ENCODE measurements around the gene OASL.

Gene OASL

DNA sequence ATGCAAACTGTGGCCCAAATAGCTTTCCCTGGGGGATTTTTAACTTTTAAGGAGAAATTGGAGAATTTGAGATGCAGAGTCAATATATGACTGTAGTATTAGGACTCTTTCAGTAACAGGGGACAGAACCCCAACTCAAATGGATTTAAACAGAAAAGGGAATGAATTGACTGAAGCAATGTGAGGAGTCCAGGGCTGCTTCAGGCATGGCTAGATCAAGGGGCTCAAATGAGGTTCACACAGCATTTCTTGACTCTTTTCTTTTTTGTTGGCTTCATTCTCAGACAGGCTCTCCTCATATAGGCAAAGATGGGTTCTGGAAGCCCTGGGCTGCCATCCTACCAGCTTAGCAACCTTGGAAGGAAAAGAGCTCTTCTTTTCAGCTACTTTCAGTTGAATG is 47.1 kb downstream of the OASL start:
- DNase-seq (ENCODE audit: low read depth) = no peak

DNA sequence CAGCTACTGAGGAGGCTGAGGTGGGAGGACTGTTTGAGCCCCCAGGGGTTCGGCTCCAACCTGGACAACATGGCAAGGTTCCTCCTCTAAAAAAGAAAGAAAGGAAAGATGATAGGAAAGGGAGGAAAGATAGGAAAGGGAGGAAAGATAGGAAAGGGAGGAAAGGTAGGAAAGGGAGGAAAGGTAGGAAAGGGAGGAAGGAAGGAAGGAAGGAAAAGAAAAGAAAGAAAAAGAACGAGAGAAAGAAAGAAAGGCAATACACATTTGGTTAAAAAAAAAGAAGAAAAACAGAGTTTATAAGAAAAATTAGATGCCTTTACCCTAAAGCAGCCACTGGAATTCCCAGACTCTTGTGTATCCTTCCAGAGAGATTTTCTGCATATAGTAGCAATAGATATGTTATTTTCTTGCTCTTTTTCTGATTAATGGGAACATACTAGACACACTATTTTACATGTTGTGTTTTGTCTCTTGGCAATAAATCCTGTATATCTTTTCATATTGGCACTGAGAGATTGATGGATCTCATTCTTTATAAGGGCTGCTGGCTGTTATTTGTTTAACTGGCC is 48.5 kb downstream of the OASL start:
- DNase-seq (ENCODE audit: low read depth) = no peak

DNA sequence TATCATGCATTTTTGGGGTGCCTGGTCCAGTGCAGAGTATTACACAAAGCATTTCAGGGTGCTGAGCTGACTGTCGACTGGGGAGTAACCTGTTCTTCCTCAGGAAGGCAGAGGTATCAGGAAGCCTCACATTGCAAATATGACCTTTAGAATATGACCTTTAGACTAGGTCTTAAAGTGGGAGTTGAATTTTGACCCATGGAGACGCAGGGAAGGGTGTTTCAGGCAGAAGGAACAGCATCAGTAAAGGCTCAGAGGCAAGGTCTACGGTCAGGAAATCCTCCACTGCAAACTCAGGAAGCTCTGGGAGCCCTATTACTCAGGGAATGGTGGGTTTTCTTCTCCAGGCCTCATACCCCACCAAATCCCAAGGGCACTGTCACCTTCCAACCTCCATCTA is 49.4 kb downstream of the OASL start:
- no peak for DNase-seq (ENCODE audit: low read depth)

DNA sequence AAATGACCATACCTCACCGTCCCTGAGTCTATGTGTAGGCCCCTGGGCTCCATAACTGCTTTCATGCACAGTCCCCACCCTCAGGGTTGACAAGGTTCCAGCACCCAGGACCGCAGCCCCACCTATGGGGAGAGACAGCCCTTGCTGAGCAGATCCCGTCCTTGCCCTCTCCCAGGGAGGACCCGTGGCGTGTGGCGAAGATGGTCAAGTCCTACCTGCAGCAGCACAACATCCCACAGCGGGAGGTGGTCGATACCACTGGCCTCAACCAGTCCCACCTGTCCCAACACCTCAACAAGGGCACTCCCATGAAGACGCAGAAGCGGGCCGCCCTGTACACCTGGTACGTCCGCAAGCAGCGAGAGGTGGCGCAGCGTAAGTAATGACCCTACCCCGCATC is 50.4 kb downstream of the OASL start:
- no peak for DNase-seq (ENCODE audit: low read depth)

DNA sequence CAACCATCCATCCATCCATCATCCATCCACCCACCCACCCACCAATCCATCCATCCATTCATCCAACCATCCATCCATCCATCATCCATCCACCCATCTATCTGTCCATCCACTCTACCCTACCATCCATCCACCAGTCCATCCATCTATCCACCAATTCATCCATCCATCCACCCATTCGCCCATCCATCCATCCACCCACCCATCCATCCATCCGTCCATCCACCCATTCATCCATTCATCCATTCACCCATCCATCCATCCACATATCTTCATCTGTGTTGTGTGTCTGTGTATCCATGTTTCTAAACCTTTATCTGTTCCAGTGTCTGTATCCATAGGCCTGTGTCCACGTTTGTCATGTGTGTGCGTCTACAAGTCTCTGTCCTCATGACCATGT is 50.8 kb downstream of the OASL start:
- DNase-seq (ENCODE audit: low read depth) = no peak

DNA sequence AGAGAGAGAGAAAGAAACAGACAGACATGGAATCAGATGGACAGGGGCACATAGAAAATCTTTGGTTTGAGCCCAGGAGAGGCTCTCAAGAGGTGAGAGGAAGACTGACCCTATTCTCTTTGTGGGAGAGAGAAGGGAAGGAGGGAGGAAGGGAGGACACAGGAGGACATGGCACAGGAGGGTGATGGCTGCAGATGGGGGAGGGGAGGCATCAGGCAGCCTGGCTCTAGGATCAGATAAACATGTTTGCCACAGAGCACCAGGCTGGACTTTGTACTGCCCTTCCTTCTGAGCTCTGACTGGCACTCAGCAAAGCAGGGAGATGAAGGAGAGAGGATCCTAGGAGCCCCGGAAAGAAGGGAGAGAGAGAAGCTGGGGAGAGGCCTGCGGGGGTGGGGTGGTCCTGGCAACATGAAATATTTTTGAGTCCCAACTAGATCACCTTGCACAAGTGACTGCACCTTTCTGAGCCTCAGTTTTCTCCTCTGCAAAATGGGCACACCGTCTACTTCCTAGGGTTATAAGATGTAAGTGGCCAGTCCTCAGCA is 54.6 kb downstream of the OASL start:
- no peak for DNase-seq (ENCODE audit: low read depth)

DNA sequence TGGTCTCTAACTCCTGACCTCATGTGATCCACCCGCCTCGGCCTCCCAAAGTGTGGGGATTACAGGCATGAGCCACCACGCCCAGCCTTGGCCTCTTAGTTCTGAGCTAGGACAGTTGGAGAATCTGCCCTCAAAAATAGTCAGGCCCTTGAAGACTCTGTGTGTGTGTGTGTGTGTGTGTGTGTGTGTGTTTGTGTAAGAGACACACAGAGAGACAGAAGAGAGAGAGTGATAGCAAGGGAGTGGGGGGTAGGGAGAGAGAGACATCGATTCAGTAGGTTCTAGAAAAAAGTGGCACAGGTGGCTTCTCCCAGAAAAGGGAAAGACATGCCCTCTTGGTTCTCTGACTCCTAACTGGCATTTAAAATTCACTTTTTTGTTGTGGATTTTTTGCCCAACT is 55.3 kb downstream of the OASL start:
- DNase-seq (ENCODE audit: low read depth) = no peak

DNA sequence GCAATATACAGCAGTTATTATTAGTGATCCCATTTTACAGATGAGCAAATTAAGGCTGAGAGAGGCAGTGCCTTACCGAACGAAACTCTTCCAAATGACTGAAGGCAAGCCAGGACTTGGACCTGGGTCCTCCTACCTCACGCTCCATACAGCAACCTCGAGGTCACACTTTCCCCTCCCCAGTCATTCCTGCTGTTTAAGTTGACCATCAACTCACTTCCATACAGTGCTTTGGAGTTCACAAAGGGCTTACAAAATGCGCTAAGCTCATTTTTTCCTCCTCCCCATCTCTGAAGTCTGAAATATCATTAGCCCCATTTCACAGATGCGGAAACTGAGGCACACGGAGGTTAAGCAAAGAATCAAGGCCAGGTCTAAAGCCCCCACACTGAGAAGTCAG is 56.4 kb downstream of the OASL start:
- no peak for DNase-seq (ENCODE audit: low read depth)

DNA sequence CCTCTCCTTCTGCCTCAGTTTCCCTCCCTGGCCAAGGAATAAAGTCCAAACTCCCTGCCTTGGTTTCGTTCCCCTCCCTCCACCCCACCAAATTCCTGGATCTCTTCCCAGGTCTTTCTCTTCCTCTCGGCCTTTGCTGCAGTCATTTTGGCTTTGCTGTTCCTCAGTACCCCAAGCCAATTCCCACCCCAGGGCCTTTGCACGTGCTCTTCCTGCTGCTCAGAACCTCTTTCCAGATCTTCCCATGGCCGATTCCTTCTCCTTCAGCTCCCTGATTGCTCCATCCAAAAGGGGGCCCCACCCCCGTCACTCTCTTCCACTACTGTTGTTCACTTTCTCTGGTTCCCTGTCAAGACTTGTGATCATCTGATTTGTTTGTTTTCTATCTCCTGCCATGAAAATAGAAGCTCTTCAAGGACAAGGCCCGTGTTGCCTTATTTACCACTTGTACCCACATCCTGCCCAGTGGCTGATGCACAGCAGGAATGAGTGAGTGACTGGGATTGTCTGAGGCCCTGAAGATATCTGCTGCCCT is 57.6 kb downstream of the OASL start:
- no peak for DNase-seq (ENCODE audit: low read depth)

DNA sequence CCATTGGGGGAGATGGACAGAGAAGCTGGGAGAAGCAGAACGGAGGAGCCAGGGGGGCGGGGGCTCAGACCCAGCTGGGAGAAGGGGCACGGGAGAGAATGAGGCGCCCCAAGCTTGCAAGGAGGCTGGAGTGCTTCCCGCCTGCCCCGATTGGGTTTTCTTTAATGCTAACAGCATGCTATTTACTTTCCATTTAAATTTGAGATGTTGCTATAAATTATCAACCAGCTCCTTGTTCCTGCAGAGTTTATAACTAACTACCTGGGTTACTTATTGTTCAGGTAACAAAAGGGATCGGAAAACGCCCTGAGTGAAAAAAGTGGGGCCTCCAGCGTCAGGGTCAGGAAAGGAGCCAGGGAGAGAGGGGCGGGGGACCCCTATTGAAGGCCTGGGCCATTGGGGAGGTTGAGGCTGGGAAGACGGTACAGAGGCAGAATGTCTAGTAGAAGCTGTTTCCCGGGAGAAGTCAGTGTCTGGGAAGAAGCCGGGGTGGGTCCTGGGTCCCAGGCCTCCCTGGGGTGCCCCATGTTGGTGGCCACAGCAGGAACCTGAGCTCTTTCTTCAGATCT is 58.2 kb downstream of the OASL start:
- DNase-seq (ENCODE audit: low read depth) = no peak

DNA sequence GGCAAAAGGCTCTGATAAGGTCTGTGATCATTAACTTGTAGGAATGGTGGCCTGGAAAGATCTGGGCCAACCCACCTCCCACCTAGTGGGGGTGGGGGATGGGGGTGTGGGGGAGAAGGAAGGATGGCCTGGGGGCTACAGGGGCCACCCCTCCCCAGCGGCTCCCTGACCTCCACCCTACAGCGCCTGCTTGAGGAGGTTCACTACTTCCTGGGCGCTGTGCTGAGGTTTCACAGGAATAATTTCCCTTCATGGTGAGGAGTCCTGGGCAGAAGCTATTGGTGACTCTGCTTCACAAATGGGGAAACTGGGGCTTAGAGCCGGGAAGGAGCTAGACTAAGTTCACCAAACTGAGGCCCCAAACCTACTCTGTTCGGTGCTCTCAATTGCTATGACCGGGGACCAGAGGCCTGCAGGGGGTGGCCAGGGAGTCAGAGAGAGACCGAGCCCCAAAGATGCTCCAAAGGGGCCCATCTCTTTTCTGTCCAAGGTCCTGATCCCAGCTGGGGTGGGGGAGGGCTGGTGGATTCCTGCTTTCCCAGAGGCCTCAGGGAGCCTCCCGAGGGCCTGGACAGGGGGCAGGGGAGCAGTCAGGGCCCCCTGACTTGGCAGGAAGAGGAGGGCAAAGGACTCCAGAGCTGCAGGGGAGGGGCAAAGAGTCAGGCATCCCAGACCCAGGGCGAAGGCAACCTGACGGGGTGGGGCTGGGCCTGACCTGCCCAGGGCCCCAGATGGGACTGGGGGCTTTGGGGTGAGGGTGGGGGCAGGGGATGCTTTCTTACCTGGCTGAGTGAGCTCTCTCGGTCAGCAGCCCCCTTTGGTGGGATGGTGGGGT is 59.0 kb downstream of the OASL start:
- DNase-seq (ENCODE audit: low read depth) = no peak

DNA sequence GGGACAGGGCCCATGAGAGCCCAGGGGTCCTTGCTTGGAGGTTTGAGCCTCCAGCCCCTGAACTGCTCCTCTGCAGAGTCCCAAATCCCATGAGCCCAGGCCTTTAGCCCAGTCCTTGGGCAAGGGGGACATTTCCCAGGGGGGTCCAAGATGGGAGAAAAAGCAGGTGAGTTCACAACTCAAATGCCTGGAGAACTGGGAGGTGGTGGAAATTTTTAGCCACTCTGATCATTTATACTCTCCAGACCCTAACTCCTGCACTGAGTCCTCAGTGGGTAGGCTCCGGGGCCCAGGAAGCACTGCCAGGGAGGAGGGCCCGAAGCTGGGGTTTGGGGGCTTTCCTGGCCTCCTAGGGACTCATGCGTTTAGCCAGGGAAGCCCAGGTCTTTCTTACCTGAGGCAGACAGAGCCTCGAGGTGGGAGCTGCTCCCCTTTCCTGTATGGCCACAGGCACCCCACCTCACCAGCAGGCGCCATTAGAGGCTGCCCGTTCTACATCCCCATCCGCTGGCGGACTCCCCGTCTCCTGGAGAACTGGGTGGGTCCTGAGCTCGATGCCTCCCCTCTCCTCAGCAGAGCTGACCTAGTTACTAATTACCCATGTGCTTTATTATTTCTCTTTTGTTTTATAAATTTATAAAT is 59.7 kb downstream of the OASL start:
- no peak for DNase-seq (ENCODE audit: low read depth)

DNA sequence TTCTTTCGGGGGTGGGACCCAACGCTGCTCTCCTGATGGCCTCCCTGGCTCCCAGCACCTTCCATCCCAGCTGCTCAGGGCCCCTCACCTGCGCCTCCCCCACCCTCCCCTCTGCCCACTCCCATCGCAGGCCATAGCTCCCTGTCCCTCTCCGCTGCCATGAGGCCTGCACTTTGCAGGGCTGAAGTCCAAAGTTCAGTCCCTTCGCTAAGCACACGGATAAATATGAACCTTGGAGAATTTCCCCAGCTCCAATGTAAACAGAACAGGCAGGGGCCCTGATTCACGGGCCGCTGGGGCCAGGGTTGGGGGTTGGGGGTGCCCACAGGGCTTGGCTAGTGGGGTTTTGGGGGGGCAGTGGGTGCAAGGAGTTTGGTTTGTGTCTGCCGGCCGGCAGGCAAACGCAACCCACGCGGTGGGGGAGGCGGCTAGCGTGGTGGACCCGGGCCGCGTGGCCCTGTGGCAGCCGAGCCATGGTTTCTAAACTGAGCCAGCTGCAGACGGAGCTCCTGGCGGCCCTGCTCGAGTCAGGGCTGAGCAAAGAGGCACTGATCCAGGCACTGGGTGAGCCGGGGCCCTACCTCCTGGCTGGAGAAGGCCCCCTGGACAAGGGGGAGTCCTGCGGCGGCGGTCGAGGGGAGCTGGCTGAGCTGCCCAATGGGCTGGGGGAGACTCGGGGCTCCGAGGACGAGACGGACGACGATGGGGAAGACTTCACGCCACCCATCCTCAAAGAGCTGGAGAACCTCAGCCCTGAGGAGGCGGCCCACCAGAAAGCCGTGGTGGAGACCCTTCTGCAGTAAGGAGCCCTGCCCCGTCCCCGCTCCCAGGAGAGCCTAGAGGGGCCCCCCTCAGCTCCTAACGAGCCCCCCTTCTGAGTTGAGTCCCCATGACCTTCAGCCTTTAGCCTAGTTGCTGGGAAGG is 60.5 kb downstream of the OASL start, which contains the start of gene HNF1A:
TSS of gene HNF1A (plus strand) at position 248 of the 924 bp plus-strand sequence. CDS start at position 474, 226 bp downstream.
- no peak for DNase-seq (ENCODE audit: low read depth)

DNA sequence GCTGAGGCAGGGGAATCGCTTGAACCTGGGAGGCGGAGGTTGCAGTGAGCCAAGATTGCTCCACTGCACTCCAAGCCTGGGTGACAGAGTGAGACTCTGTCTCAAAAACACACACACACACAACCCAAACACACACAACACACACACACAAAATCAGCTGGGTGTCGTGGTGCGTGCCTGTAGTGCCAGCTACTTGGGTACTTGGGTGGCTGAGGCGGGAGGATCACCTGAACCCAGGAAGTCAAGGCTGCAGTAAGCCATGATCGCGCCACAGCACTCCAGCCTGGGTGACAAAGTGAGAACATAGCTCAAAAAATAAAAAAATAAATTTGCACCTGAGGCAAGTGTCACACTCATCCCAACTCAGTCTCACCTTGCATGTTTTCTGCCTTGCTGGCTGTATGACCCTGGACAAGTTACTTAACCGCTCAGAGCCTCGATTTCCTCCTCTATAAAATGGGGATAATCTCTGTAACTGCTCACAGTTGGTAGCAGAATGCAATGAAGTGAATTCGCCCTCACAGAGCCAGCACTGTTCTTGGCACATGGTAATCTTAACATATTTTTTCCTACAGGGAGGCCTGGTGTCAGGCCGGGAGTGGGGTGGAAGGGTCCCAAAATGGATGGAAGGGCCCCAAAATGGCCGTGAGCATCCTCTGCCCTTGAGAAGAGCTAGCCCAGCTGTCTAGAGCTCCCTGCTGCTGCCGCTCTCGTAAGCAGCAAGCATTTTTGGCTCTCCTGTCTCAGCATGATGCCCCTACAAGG is 61.3 kb downstream of the OASL start:
- no peak for DNase-seq (ENCODE audit: low read depth)

DNA sequence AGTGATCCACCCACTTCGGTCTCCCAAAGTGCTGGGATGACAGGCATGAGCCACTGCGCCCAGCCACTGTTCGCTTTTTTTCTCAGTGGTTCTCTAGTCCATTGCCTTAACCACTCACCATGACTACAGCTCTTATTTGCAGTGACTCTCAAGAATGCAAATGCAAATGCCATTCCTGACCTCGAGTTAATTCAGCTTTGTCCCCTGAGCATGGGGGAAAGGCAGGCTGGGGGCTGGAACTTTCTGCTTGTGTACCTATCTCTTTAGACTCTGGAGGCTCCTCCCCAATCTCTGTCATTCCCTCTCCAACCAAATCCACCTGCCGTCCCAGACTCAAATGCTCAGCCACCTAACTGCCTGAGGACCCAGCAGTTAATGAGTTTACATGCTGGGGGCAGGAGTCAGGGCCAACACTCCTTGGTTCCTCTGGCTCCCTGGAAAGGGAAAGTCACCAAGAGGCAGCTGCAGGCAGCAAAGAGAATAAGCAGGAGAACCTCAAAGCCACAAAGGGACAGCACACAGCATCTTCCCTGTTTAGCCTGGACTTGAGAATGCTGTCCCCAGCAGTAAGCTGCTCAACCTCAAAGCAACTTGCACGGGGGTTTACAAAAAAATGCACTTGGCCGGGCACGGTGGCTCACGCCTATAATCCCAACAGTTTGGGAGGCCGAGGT is 66.0 kb downstream of the OASL start:
- no peak for DNase-seq (ENCODE audit: low read depth)

DNA sequence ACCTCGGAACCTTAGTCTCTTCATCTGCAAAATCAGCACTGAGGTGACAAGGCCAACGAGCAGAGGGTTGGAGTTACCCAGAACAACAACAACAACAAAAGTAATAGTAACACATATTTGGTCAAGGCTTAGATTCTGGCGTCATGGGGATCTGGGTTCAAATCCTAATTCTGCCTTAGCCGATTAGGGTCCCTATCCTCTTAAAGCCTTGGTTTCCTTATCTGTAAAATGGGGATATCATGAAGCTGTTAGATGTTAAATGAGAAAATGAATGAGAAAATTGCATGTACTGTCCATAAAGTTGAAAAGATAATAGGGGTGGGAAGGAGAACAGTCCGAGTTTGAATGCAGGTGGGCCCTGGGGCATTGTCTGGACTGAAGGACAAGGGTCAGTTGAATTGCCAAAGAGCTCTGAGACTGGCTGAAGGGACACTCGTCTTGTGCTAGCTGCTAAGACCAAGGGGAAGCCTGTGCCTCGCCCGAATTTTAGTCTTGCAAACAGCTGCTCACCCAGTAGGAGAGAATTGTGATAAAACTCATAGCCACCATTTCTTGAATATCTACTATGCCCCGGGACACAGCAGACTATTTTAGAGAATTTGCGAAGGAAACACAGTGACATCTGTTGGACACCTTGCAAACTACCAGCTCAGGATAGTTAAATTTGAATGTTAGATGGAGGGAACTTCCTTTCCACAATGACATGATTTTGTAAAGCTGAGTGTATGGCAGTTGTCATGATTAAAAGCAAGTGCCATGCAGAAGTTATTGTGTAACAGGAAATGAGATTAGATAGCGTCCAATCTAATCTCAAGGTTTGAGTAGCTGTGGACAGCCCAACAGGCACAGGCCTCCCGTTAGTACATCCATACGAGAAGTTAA is 67.5 kb downstream of the OASL start:
- DNase-seq (ENCODE audit: low read depth) = no peak

DNA sequence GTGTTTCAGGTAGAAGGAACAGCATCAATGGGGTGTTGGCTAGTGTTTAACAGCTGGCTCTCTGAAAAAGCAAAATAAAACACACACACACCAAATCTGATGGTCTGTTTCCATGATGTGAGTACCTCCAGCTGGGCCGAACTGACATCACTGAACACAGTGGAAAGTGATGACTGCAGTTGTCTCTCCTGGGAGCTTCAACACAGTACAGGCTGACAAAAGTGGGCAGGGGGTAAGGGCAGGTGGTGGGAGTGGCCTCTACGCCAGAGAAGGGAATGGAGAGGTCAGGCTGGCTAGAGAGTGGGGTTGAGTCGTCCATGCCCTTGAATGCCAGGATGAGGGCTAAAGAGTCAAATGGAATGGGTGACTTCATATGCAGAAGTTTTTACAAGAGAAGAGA is 68.7 kb downstream of the OASL start:
- DNase-seq (ENCODE audit: low read depth) = no peak

All from T follicular helper cell (primary cell).